HG02938 (cell line): Measurements from ENCODE around the gene TENT5C.

Experiments used
- ATAC-seq: cut with Tn5 transposase; IDR thresholded peaks from one replicate; pipeline ENCODE4 v1.9.1; 2021; ENCODE audit warnings: mild to moderate bottlenecking, moderate library complexity; ENCODE audit not compliant: unreplicated experiment

Gene TENT5C

DNA sequence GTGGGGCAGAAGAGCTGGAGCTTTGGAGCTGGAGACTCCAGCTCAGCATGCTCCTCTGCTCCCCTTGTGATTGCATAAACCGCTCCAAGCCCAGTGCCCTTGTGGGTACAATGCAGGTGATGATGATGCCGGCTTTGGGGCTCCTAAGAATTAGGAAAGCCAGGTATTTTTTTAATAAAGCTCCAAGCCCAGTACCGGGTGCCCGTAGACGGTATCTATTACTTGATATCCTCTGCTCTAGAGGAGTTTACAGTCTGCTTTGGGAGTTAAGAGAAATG lies 27.2 kb downstream of the TENT5C start:
- no peak for ATAC-seq

DNA sequence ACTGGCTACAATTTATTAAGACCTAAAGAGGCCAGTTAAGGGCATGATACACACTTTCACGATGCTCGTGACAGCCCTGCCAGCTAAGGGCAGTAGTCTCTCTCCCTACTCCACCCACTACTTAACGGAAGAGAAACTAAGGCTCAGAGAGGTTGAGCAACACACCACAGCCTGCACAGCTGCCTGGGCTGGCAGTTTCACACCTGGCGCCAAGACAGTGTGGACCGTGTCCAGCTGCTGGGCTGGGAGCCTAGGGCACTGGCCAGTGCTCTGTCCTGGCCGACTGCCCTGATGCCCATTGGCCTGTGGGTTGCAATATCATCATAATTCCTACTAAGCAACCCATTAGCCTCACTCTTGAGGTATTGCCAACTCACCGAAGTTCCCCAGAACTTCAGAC lies 27.6 kb downstream of the TENT5C start:
- ATAC-seq, result no peak

DNA sequence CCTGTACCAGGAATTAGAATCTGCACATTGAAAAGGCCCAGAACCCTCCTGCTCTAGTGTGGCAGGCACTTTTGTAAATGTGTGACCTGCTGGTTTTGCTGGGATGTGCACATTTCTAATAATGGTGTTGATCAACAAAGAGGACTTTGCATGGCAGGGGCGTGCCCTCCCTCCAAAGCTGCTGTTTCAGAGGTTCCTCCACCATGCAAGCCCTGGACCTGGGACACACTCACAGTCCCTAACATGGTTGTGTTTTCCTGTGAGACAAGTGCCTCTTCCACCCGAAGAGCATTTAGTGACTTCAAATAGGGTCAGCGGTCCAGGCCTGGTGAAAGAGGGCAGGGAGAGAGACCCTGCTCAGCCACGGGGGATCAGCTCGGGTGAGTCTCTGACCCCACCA lies 28.1 kb downstream of the TENT5C start:
- no peak for ATAC-seq

DNA sequence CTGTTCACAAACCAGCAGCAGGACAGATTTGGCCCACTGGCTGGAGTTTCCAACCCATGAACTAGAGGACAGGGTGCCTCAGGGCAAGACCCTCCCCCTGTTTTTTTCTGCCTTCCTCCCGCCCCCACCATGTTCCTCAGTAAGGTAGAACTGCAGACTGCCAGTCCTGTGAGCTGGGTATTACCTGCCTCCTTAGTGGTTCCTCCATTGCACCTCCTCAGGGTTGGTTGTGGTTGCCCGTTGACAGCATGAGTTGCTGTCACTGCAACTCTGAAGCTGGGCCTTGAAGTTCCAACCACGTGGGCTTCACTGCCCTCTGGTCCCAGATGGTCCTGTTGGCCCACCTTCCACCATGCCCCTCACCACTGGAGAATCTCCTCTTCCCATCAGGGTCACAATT lies 28.8 kb downstream of the TENT5C start:
- no peak for ATAC-seq

DNA sequence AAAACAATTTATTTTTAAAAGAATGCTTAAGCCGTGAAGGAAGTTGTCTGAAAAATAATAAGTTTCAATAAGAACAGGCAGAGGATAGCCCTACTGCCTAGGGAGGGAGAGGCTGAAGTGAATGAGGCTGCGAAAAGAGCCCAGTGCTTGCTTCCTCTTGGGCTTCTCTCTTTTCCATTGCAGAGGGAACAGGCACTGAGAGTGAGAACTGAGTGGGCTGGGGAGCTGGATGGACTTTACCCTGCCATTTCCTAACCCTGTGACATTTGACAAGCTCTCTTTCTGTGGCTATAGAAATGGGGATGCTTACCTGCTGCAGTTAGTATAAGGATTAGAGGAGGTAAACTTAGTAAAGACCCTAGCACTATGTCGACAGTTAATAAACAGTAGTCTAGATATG lies 30.0 kb downstream of the TENT5C start:
- ATAC-seq, result no peak

DNA sequence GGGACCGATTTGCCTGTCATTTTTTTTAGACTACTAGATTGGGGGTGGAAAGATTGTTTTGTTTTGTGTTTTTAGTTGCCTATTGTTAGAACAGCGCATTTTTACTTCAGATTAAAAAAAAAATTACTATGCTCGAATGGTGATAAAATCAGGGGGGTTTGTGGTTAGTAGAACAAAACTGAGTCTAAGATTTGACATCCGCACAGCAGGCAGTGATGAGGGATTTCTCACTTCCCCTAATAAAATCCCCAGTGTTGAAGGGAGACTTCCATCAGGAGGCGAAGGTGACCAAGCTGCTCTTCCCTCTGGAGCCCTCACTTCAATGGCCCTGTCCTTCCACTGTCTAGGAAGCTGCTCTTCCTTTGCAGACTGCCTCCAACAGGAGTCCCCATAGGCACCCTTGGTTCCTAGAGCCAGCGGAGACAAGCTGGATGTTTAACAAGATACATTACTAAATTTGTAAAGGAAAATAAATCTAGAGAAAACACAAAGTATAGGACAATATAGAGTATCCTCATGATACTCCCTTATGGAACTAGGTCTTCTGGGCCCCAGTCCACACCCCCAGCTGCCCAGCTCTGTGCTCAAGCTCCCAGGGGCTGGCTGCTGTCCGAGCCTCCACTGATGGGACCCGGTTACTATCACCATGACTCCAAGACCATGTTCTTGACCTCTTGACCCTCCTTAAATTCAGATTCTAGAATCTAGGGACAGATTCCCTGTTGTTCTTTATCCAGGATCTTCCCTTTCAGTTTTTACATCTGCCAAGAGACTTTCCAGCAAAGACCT lies 31.0 kb downstream of the TENT5C start:
- ATAC-seq, result no peak

DNA sequence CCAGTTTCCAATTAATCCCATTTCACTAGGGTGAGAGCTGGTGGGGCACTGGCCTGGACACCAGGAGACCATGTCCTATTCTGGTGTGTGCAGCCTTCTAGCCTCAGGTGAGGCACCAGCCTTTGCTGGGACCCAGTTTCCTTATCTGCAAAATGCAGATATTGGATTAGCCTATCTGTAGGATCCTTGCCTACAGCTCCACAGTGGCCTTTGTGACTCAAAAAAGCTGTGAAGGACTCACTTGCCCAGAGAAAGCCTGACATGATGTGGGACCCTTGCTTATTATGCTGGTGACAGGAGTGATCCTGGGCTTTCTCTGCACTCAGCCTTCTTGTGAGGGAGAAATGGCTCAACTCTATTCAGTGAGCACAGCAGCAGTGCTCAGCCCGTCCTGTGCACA lies 32.3 kb downstream of the TENT5C start:
- no peak for ATAC-seq

DNA sequence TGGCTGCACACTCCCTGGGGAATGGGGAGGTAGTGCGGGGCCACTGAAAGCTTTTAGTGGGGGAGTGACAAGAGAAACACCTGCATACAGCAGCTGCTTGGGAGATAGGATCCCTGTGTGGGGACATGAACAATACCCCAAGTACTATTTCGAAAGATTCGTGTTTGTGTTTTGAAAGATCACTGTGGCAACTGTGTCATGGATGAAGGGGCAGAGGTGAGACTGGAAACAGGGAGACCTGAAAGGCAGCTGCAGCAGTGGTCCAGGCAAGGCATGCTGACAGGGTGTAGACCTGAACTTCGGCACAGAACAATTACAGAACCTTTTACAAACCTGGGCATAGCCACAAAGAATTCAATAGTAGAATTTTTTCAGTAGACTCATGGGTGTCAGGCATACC lies 32.9 kb downstream of the TENT5C start:
- ATAC-seq, result no peak

DNA sequence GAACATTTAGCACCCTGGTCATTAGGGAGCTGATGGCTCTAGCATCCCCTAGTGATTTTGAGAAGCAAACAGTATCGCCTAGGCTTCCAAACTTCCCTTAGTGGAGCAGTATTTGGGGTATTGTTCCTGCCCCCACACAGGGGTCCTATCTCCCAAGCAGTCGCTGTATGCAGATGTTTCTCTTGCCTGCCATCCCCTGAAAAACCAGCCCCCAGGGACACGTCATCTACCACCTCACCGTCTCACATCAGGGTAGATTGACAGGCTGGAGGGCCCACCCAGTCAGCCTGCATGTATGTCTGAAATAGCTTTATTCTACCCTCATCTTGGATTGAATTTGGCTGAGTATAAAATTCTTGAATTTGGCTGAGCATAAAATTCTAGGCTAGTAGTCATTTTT lies 33.9 kb downstream of the TENT5C start:
- ATAC-seq, result no peak

DNA sequence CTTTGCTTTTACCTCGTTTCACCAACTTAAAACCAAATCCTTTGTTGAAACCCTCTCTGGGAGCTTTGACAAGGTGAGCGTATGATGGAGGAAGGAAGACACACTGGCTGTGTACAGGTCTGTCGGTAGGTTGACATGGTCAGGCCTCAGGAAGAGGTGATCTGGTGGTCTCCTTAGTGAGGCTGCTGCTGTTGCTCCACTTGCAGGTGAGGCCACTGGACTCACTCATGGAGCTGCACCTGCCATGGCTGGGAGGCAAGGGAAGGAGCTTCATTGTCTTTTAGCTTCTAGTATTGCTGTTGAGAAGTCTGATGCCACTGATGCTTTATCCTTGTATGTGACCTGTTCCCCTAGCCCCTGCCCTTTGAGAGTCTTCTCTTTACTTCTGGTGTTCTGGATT lies 35.7 kb downstream of the TENT5C start:
- no peak for ATAC-seq

DNA sequence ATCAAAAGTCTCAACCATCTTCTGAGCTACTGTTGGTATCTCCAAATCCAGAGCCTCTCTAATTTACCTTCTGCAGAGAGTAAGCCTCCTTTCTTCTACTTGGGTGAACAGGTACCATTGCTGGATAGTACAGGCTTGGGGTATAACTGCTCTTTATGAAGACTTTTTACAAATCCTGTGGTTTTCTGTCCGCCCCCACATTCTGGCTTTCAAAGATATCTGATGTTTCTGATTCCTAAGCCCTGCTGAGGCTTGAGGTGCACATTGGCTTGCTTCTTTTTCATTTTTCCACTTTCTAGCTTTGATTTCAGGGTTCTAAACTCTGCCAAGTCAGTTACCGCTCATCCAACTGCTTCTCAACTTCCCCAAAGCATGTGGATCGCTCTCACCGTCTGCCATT lies 37.1 kb downstream of the TENT5C start:
- ATAC-seq, result no peak

DNA sequence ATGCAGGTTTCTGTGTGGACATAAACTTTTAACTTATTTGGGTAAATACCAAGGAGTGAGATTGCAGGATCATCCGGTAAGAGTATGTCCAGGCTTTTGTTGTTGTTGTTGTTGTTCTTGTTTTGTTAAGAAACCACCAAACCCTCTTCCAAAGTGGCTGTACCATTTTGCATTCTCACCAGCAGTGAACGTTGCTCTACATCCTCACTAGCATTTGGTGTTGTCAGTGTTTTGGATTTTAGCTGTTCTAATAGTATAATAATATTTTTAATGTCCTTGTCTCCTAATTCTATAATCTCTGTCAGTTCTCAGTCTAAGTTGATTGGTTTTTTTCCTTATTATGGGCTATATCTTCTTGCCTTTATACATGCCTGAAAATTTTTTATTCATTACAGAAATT lies 37.8 kb downstream of the TENT5C start:
- ATAC-seq, result no peak

DNA sequence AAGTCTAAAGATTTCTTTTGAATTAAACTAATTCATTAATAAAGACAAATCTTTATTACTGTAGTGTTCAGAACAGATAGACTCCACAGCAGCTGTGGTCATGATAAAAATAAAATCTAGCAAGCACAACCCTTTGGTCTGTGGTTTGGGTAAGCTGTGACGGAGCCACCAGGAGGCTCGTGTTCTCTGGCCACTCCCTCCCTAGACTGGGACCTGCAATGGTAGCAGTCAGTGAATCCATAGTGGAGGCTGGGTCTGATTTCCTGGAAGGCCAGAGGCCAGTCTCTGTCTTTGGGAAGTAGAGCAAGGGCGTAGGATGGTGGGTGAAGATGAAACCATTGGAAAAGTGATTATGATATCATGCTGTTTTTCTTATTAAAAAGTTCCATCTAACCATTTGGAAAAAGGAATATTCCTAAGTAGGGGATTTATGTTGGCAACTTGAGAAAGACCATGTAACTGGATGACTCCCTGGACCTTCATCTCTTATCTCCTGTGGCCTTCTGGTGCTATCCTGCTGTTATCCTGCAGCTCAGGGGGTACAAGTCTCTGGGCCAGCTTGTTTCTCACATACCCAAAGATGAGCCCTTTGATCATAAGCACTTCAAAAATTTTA lies 39.0 kb downstream of the TENT5C start:
- peak; percentile 68 for ATAC-seq

DNA sequence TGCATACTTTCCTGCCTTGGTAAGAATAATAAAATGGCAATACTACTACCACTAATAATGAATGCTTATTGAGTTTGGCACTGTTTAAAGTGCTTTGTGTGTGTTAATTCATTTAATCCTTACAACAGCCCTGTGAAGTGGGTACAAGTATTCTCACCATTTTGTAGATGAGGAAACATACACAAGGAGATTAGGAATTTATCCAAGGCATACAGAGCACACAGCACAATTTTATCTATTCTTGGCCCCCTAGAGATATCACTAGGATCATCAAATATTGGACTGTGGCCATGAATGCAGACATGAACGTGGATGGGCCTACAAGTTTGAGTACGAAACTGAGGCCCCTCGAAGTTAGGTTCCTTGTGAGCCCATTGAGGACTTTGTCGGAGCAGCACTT lies 39.5 kb downstream of the TENT5C start:
- ATAC-seq, result no peak

DNA sequence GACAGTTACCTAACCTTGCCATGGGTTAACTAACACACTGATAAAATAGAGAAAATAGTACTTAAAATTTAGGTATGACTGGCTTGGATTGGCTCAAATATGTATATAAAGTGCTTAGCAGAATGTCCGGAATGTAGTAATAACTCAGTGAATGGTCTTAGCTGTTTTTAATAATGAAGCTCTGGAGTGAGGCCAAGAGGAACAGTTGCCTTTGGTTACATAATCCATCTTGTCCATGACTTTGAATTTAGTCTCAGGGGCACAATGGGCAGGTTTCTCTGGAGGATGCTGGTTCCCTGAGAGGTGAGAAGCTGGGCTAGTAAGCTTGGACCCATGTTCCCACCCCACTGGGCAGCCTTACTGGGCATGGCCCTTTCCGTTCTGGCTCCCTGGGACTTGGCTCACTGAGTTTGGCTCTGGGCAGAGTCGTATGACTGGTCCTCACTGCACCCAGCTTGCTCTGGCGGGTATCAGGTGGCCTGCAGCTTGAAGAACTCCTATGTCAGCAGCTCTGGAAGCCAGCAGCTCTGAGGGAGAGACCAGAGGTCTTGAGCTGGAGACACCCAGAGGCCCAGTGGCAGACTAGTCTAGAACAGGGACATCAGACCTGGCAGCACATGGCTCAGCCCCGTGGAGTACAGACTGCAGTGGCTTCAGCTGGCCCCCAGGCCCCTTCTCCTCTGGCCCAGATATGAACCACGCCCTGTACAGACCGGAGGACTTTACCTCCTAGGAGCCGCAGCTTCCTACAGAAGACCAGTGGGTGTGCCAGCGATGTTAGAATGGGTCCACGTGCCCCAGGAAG lies 40.4 kb downstream of the TENT5C start:
- ATAC-seq, result no peak

DNA sequence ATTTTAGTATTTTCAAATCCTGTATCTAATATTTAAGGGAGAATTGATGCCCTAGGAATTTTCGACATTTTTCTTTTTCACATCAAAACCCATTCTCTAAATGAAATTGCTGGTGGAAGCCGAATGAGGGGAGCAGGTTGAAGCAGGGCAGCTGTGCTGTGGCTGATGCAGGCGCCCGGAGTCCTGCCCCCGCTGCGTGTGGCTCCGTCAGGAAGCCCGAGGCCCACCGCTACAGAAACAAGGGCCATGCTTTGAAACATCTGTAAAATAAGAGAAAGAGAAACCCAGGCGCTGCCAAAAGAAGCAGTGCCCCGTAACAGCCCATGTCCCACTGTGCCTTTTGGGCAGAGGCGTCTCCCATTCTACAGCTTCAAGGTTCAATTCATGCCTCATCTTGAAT lies 41.1 kb downstream of the TENT5C start:
- ATAC-seq, result no peak

DNA sequence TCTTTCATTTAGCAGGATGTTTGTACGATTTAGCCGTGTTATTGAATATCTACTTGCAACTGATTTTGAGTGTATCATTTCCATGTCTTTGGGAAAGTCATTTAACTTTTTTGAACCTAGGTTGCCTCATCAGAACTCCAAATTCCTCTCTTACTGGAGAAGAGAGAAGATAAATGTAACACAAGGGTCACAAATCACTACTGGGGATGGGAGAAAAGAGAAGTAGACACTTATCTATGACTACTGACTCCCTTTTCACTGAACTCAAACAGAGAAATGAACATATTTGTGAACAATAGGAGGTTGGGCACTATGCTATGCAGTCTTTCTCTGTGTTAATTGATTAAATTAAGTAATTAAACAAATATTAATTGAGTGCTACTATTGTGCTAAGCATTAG lies 42.2 kb downstream of the TENT5C start:
- no peak for ATAC-seq

DNA sequence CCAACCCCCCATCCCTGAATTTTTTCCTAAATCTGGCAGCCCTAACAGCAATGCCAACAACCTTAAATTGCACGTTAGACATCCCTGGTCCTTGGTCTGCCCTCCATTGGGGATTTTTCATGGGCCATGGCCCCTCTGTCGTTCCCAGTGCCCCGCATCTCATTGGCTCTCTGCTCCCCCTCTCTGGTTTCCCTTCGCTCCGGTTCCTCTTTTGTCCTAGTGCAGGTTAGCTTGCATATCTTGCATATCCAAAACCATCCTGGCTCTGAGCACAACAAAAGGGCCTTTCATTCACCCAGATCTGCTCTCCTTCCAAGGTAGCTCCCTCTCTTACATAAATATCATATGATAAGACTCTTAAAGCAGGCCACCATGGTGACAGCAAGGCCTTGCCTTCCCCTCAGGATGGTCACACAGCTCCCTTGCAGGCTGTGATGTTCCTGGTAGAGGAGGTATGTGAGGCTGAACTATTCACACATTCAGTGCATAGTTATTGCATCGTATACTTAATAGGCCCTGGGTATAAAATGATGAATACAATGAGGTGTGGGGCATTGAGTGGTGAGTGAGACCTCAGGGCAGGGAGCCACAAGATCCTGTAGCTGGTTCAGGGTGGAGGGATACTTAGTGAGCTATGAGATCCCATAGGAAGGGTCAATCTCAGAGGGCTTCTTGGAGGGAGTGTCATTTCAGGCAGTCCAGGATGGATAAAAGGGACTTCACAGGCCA lies 45.2 kb downstream of the TENT5C start:
- ATAC-seq, result no peak

DNA sequence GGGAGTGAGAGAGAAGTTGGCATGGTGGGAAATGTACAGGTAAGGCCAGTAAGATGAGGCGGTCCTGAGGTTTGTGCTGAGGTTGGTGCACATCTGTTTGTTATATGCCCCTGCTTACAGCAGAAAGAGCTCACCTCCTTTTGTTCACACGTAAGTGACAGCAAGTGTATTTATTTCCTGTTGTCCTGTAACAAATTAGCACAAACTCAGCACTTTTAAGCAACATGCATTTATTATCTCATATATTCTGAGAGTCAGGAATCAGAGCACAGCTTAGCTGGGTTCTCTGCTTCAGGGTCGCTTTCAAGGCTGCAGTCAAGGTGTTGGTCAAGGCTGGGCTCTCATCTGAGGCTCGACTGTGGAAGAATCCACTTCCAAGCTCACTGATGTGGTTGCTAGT lies 45.8 kb downstream of the TENT5C start:
- no peak for ATAC-seq

DNA sequence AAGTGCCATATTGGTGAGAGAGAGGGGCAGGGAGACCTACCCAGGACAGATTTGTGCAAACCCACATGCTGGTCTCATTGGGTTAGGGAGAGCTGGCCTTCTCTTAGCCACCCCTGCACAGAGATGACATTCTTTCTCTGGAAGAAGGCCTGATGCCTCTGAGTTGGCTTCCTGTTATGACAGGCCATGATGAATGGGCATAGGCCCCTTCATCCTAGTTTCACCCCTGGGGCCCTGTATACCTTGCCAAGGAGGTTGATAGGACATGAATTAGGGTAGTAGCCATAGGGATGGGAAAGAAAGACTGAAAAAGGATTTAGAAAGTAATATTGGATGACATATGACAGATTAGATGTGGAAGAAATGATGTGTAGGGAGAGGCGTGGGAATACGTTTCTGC lies 46.6 kb downstream of the TENT5C start:
- ATAC-seq, result no peak

DNA sequence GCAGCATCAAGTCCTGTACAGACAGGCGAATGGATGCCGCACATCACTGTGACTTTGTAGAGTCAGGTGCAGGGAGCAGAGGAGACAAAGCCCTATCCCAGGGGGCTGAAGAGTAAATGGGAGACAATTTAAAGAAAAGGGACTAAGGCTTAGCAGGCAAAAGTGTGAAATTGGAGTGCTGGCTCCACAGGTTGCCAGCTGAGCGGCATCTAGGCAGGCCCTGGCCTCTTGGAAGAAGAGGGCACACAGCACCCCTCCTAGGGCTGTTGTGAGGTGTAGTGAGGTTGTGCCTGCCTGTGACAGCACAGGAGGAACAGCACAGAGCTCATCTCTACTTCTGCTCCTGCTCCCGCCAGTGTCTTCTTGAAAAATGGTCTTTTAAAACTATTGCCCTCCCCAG lies 47.3 kb downstream of the TENT5C start:
- no peak for ATAC-seq
